ENCODE results near the gene HOXD3.

Gene HOXD3

DNA sequence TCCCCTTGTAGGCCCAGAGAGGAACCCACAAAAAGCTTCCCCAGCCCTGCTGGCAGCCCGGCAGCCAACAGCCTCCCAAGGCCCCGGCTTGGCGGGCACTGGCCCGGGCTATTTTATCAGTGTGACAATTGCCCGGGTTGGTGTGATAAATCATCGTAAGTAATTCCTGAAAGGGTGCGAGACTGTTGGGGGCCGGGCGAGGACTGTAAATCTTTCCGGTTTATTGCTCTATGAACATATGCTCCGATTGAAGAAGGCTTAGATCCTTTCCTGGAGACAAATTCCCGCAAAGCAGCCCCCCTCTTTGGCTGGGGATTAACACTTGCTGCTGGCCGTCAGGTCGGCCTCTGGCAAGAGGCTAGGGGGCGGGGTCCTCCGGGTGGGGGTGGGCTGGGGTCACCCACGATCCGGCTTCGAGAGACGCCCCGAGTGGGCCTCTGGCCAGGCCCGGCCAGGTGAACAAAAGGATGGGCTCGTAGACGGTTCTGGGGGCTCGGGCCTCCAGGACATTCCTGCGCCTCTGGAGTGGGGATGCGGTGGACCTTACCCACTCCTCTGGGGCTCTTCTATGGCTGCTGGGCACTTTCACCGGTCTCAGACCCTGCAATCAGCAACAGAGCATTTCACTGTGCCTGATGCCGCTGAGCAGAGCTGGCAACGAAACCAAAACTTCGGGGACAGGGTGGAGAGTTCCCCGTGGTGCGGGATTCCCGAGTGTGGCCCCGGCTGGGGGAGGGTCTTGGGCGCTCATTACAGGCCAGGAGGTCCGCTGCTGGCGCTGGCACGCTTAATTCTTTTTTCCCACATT is 2.0 kb downstream of the HOXD3 start:
- Mint-ChIP-seq H3K9me3 (ENCODE audit: low read depth) (peaks cover 4% of the 10 kb centered on the region), H3K36me3 (no peaks in the 10 kb centered on the region), H3K4me1 (ENCODE audit: low read depth) (peaks cover 27% of the 10 kb centered on the region), H3K27me3 (peaks cover 50% of the 10 kb centered on the region), H3K27ac (no peak overlapping the region), H3K4me3 (peak overlapping the region; percentile 30)

DNA sequence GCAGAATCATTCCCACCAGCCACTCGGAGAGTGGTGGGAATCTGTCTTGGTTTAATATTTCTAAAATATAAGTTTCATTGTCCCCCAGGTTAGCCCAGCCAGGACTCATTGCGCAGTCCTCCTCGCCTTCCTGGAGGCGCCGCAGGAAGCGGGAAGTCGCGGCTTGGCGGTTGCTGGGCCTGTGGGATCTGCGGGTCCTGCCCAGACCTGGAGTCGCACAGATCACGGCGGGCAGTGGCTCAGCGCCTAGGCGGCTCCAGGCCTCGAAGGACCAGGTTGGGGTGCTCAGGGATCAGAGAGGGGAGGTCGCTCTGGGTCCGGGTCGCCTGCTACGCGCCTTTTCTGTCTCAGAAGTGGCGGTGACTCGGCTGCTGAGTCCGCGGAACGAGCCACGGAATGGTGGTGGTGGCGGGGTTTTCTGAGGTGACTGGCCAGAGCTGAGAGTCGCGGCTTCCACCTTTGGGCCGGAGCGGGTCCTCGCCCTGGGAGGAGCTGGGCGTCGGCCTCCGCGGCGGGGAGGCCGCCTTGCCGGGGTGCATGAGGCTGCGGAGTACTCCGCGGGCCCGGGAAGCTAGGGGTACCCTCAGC is 2.6 kb downstream of the HOXD3 start:
- H3K27ac Mint-ChIP-seq, result no peak overlapping the region
- H3K4me3 Mint-ChIP-seq, result peak overlapping the region; percentile 30
- no peaks in the 10 kb centered on the region for H3K36me3 Mint-ChIP-seq
- H3K9me3 Mint-ChIP-seq (ENCODE audit: low read depth), result peaks cover 7% of the 10 kb centered on the region
- H3K27me3 Mint-ChIP-seq, result peaks cover 48% of the 10 kb centered on the region
- H3K4me1 Mint-ChIP-seq (ENCODE audit: low read depth), result peaks cover 30% of the 10 kb centered on the region

DNA sequence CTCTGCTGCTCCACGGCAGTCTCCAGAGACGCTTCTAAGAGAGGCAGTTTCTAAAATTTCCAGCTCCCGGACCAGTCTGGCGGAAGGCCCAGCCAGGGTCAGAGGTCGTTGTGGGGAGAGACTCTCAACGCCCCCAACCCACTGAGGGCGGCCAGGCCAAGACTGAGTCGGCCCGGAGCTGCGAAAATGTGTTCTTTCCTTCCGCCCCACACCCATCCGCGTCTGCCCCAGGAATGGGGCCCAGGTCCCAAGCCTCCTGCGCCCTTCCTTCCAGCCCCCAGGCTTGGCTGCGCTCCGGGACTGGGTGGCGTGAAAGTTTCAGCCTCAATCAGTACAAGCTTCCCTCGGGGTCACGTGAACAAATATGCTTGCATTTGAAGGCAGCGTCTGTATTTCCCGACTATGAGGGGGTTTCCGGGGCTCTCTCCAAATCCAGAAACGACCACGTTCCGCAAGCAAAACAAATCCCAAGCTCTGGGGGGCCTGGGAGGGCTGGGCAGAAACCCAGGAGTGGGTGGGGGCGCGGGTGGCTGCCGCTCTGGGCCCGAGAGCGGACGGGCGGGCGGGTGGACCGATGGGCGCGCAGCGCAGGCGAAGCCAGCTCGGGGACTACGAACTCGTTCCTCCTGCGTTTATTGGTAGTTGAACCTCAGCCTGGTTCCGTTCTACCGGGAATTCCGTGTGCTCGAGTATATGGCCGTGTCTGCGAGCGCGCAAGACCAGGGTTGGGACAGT is 3.3 kb downstream of the HOXD3 start:
- Mint-ChIP-seq H3K9me3 (ENCODE audit: low read depth) (peaks cover 7% of the 10 kb centered on the region), H3K27ac (no peak overlapping the region), H3K27me3 (peaks cover 47% of the 10 kb centered on the region), H3K36me3 (no peaks in the 10 kb centered on the region), H3K4me3 (peak overlapping the region; percentile 7), H3K4me1 (ENCODE audit: low read depth) (peaks cover 33% of the 10 kb centered on the region)

DNA sequence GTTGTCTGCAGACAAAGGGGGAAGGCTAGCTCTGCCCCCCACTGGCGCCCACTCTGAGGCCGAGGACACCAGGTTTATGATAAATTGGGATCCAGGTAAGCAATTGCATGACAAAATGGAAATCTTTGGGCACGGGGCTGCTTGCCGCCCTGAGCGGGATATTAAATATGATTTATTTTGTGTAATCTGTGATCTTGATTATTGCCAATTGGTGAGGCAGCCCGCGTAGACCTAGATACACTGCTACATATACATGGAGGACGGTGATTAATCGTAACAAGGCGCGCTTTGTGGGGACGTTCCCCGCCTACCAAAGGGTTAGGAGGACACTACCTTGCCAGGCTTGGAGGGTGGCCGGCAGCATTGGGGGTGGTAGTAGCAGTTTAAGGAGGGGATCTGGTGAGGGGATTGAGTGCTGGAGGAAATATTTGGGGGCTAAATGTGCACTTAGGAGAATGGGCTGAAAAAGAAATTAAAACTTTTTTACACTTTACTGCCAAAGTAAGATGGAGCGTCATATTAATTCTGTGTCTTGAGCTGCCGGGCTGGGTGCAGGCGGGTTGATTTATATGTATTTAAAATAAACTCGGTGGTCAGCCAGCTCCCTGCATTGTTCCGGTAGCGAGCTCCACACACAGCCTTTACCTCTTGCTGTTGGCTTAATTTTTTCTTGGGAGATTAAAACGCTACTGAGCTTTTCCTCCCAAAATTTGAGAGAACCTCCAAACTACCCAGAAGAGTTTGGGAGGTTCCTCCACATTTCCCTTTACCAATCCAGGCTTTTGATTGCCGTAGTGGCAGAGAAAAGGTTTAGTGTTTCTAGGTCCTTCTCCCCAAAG is 4.1 kb downstream of the HOXD3 start:
- Mint-ChIP-seq H3K27me3 (peaks cover 49% of the 10 kb centered on the region), H3K36me3 (no peaks in the 10 kb centered on the region), H3K4me1 (ENCODE audit: low read depth) (peaks cover 36% of the 10 kb centered on the region), H3K4me3 (peak overlapping the region; percentile 35), H3K27ac (no peak overlapping the region), H3K9me3 (ENCODE audit: low read depth) (peaks cover 7% of the 10 kb centered on the region)

DNA sequence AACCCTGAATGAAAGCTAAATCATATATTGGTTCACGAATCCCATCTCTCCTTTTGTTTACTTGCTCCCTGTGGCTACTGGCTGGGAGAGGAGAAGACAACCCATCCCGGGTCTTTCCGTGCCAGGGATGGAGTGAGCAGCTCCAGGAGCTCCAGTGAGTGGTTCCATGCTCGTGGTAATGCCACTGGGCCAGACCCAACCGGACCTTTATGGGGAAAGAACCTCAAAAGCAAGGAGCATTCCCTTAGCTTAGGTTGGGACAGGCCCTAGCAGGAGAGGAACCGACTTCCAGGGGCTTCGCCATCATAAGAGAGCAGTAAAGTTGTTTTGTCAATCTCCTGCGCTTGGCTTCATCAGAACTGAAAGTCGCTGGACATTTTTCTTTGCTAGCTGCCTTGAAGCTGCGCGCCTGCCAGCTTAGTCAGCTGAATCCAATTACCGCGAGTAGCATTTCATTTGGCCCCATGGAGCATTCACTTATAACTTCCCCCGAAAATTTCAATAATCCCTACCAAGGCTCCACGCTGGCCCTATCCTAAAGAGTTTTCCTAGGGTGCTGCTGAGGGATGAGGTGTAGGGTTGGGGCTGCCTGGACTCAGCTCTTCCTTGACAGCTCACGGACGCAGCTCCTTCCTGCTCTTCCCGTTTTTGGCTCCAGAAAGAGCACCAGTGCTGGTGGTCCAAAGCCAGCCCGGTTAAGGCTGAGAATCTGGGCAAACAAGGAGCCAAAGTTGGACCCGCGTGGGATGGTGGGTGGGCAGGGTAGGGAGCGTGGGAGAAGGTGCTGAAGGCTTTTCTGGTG is 4.9 kb downstream of the HOXD3 start:
- H3K4me1 Mint-ChIP-seq (ENCODE audit: low read depth), result peaks cover 36% of the 10 kb centered on the region
- no peaks in the 10 kb centered on the region for H3K36me3 Mint-ChIP-seq
- peaks cover 7% of the 10 kb centered on the region for H3K9me3 Mint-ChIP-seq (ENCODE audit: low read depth)
- H3K4me3 Mint-ChIP-seq, result no peak overlapping the region
- peaks cover 52% of the 10 kb centered on the region for H3K27me3 Mint-ChIP-seq
- H3K27ac Mint-ChIP-seq, result no peak overlapping the region

DNA sequence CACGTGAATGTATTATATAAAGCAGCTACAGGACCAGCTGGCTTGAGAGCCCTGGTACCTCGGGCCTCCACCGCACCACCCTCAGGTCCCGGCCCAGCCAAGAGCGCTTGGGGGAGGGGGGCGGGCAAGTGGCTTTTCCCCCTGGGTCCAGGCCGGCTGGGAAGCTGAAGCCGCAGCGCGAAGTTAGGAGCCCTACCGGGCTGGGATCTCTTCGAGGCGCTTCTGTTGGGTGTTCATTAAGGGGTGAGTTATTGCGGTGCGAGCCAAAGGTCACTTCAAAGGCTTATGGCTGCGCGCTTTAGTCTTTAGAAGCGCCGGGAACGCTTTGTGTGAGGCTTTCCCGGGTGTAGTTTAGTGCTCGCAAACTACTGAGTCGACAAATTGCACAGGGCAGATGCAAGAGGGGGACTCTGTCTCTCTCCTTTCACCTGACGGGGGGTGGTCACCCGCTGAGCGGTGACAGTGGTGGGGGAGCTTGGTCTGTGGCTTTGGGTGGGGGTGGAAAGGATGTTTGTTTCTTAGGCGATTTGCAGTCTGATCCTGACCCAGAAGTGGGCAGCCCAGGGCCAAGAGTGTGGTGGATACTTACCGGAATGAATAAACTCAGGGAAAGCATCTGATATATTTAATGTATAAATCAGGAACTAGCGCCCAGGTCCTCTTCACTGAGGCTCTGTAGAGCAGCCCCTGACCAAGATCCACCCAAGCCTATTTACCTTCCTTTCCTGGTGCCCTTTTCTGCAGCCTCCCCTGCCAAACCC is 6.0 kb downstream of the HOXD3 start:
- Mint-ChIP-seq H3K27ac (peak overlapping the region; percentile 12), H3K9me3 (ENCODE audit: low read depth) (peaks cover 7% of the 10 kb centered on the region), H3K4me1 (ENCODE audit: low read depth) (peaks cover 29% of the 10 kb centered on the region), H3K4me3 (no peak overlapping the region), H3K36me3 (no peaks in the 10 kb centered on the region), H3K27me3 (peaks cover 55% of the 10 kb centered on the region)

DNA sequence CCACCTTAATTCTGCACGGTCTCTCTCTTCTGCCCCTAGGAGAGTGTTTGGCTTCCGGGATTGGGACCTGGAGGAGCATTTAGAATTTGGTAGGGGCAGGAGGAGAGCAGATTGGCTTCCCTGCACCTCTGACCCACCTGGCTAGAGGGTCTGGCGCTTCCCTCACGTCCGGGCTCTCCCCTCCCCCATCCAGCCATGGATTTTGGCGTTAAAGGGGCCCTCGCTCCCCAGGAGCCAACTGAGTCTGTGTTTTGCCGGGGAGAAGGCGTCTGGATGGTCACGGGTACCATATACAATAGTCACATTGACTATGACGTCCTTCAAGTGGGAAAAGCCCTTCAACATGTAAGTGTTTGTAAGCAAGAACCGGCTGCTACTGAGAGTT is 6.6 kb downstream of the HOXD3 start:
- peaks cover 7% of the 10 kb centered on the region for H3K9me3 Mint-ChIP-seq (ENCODE audit: low read depth)
- no peak overlapping the region for H3K27ac Mint-ChIP-seq
- peaks cover 25% of the 10 kb centered on the region for H3K4me1 Mint-ChIP-seq (ENCODE audit: low read depth)
- no peak overlapping the region for H3K4me3 Mint-ChIP-seq
- no peaks in the 10 kb centered on the region for H3K36me3 Mint-ChIP-seq
- peaks cover 52% of the 10 kb centered on the region for H3K27me3 Mint-ChIP-seq

DNA sequence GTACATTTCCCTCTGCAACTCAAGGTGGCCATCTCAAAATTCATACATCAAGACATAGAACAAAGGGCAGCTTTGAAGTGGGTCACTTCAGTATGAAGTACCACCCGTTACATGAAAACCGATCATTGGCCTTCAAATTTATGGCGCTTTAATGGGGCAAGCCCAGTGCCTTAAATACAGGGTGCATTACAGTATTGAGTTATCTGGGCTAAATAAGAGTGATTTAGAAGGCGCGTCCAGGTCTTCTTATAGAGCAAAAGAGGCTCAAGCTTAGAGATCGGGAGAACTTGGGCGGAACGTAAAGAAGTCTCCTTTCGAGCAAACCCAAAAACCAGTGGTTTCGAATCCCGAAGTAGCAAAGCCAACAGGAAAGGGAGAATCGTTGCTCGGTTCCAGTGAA is 7.1 kb downstream of the HOXD3 start:
- Mint-ChIP-seq H3K4me1 (ENCODE audit: low read depth) (peaks cover 24% of the 10 kb centered on the region), H3K4me3 (peak overlapping the region; percentile 60), H3K27me3 (peaks cover 51% of the 10 kb centered on the region), H3K27ac (no peak overlapping the region), H3K36me3 (no peaks in the 10 kb centered on the region), H3K9me3 (ENCODE audit: low read depth) (peaks cover 7% of the 10 kb centered on the region)

DNA sequence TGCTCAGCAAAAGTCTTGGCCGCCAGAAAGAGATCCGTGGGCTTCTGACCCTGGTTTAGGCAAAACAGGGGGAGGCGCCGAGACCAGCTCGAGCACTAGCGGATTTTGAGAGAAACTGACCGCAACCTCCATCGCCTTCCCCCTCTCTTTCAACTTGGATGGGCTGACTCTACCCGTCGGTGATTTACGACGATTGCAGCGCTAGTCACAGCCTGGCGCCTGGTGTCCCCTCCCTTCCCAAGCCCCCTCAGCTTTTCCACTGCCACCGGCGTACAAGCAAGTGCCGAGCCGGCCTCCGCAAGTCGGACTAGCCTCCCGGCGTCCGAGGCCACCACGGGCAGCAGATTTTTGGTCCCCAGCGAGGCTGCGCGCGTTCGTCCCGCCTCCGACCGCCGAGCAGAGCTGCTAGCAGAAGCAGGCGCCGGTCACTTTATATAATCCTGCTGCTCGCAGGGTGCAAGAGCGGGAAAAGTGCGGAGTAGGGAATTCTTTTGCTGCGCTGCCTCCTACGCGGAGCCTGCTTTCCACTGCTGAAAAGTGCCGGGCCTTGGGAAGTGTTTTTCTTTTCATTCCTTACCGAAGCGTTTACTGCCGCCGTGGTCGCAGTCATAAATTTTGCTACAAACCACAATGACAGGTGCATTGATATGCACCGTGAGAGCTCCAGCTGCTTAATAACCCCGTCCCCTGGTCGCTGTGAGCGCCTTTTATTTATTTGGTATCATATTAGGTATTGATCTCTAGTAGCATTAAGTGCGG is 7.7 kb downstream of the HOXD3 start:
- peaks cover 7% of the 10 kb centered on the region for H3K9me3 Mint-ChIP-seq (ENCODE audit: low read depth)
- no peak overlapping the region for H3K27ac Mint-ChIP-seq
- H3K27me3 Mint-ChIP-seq, result peaks cover 55% of the 10 kb centered on the region
- H3K4me1 Mint-ChIP-seq (ENCODE audit: low read depth), result peaks cover 19% of the 10 kb centered on the region
- peak overlapping the region; percentile 7 for H3K4me3 Mint-ChIP-seq
- H3K36me3 Mint-ChIP-seq, result no peaks in the 10 kb centered on the region

DNA sequence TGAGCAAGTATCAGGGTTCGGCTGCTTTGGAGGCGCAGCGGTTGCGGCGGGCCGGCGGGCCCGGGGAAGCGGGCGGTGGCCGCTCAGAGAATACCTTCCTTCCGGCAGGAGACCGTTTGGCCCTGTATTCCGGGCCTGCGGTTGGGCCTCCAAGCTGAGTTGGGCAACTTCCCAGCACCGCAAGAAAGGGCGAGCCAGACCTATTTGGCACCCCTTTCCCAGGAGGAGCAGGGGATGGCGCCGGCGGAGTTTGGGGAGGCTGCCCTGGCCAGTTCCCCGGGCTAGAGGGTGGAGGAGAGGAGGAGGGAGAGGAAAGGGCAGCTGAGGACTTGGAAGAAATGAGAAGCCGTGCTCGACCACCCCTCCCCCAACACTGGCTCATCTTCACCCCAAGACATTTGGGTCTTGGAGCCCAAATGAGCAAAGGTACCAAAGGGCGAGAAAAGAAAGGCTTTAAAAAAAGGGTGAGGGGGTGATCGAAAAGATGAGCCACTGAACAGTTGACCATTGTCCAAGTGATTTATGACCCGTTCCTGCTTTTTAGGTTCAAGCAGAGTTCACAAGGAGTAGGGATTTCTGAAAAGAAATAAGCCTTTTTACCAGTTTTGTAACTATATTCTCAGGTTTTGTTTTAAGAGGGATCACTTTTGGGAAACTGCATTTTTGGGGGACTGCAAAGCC is 8.4 kb downstream of the HOXD3 start:
- peaks cover 61% of the 10 kb centered on the region for H3K27me3 Mint-ChIP-seq
- peaks cover 19% of the 10 kb centered on the region for H3K4me1 Mint-ChIP-seq (ENCODE audit: low read depth)
- H3K36me3 Mint-ChIP-seq, result no peaks in the 10 kb centered on the region
- peak overlapping the region; percentile 7 for H3K4me3 Mint-ChIP-seq
- H3K9me3 Mint-ChIP-seq (ENCODE audit: low read depth), result peaks cover 7% of the 10 kb centered on the region
- H3K27ac Mint-ChIP-seq, result no peak overlapping the region

DNA sequence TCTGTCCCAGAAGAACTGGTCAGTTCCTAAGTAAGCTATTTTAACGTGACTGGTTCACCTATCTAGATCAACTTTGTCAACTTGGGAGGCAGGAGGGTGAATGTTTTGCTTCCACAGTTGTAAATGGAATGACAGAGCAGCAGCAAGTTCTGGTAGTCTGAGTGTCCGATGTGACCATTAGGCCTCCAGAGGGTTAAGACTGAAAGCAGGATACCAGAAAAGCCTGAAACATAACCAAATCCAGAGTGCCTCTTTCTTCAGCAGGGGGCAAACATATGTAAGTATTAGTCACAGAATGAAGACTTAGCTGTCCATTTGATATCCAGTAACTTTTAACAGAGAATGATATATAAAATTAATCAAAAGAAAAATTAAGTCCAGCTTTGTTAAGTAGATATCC is 9.2 kb downstream of the HOXD3 start:
- Mint-ChIP-seq H3K4me1 (ENCODE audit: low read depth) (peaks cover 13% of the 10 kb centered on the region), H3K27ac (no peak overlapping the region), H3K4me3 (no peak overlapping the region), H3K36me3 (no peaks in the 10 kb centered on the region), H3K9me3 (ENCODE audit: low read depth) (peaks cover 7% of the 10 kb centered on the region), H3K27me3 (peaks cover 59% of the 10 kb centered on the region)

DNA sequence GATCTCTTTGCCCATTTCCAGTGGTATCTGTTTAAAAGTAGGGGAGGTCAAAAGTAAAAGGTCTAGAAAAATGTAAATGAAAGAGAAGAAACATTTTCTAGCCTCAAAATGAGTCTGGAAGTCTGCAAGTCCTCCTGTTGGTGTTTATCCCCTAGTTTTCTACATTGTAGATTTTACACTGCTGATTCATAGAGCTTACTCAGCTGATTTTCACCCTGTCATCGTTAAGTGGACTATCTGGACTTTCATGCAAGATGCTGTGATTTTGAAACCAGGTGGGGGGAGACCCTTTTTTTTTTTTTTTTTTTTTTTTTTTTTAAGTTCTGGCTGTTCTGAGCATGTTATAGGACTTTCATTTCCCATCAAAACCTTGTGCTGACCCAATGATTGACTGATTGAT is 10.3 kb downstream of the HOXD3 start:
- Mint-ChIP-seq H3K27ac (no peak overlapping the region), H3K36me3 (no peaks in the 10 kb centered on the region), H3K4me1 (ENCODE audit: low read depth) (peaks cover 16% of the 10 kb centered on the region), H3K27me3 (peaks cover 56% of the 10 kb centered on the region), H3K4me3 (no peak overlapping the region), H3K9me3 (ENCODE audit: low read depth) (peaks cover 7% of the 10 kb centered on the region)
